Endothelial cell of hepatic sinusoid (primary cell): Measurements from ENCODE around the gene OR4C12.
"Not testable (repeated sequence)": the region's sequence is repeated elsewhere in the genome, so short reads cannot be mapped to it uniquely, and the experiment has no call there.

ENCODE experiments used
- in situ Hi-C: cut with HindIII; loops from 2 replicates; pipeline ENCODE4 v1.10.0; 2017; ENCODE audit warnings: low sequenced_read_pairs

Gene OR4C12

DNA sequence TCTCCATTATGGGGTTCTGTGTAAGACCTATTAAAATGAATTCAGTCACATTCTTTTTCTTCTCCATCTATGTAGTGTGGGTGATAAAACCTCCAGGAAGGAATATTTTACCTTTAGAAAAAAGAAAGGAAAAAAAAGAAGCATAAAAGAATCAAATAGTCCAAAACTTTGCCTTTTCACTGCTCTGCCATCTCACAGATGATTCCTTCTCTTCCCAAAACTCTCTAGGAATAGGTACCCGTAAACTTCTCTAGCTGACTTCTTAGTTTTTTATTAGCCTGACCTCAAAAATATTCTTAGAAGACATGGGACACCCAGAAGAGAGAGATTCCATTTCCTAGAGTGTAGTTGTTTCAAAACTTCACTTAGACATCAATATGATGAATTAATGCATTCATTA lies at the start of gene OR4C12:
Gene OR4C12 (minus strand): TSS at position 101 of the 400 bp plus-strand sequence. CDS start 34 bp downstream, at position 67.
- in situ Hi-C loops, result not testable (repeated sequence)

DNA sequence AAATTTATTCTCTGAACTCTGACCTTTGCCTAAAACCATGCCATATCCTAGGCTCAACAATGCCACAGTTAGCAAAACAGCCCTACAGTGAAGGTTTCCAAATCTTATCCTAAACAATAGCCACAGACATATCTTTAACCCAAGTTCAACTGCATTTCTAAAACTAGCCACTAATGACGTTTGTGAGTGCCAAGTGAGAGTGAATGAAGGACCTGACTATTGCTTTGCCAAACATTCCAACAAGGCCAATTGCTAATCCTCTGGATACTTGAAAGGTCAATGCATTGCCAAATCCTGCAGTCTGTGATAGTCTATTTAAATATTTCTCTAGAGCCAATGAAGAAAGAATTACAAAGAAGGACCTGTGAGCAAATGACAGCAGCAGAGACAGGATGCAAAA lies 47.9 kb upstream of the OR4C12 start:
- in situ Hi-C loops, result no loop called here

DNA sequence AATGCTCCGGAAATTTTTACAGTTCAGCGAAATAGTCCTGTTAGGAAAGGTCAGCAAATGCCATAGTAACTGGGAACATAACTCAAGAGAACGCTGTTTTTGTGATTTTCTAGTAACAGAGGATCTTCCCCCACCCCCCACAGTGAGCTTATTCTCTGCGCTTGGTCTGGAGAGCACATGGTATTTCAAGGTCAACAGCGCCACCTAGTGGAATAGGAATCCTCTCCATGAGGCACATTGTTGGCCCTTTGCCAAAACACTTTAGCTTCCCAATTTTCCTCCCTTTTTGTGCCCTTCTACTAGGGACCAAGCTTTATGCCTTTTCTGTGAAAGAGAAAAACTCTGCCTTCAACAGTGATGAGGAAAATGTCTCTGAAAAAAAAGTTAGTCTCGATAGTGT lies 13.2 kb upstream of the OR4C12 start:
- in situ Hi-C loops, result no loop called here

DNA sequence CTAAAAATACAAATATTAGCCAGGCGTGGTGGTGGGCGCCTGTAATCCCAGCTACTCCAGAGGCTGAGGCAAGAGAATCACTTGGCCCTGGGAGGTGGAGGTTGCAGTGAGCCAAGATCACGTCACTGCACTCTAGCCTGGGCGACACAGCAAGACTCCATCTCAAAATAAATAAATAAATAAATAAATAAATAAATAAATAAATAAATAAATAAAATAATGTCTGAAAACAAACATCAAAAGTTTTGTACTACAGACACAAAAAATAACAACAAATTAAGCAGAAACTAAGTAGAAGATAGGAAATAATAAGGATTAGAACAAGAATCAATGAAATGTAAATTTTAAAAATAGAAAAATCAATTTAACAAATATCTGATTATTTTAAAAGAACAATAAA lies 8.9 kb downstream of the OR4C12 start:
- in situ Hi-C loops, result not testable (repeated sequence)

GRCh38 chr11:49952091-49952490 lies 30.2 kb downstream of the OR4C12 start, which contains the start of gene OR4C13:
OR4C13 (plus strand) TSS chr11:49952391; CDS start chr11:49952423, 32 bp downstream.
- in situ Hi-C loops, result no loop called here

DNA sequence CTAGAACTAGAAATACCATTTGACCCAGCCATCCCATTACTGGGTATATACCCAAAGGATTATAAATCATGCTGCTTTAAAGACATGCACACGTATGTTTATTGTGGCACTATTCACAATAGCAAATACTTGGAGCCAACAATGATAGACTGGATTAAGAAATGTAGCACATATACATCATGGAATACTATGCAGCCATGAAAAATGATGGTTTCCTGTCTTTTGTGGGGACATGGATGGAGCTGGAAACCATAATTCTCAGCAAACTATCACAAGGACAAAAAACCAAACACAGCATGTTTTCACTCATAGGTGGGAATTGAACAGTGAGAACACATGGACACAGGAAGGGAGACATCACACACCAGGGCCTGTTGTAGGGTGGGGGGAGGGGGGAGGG lies 33.6 kb downstream of the OR4C12 start:
- in situ Hi-C loops, result not testable (repeated sequence)
